ENCODE measurements around the gene DAND5.
"Not testable (repeated sequence)": the region's sequence is repeated elsewhere in the genome, so short reads cannot be mapped to it uniquely, and the experiment has no call there.

GRCh38 chr19:12976109-12976508 lies 6.7 kb downstream of the DAND5 start:
- TF ChIP-seq, protein P1, sequence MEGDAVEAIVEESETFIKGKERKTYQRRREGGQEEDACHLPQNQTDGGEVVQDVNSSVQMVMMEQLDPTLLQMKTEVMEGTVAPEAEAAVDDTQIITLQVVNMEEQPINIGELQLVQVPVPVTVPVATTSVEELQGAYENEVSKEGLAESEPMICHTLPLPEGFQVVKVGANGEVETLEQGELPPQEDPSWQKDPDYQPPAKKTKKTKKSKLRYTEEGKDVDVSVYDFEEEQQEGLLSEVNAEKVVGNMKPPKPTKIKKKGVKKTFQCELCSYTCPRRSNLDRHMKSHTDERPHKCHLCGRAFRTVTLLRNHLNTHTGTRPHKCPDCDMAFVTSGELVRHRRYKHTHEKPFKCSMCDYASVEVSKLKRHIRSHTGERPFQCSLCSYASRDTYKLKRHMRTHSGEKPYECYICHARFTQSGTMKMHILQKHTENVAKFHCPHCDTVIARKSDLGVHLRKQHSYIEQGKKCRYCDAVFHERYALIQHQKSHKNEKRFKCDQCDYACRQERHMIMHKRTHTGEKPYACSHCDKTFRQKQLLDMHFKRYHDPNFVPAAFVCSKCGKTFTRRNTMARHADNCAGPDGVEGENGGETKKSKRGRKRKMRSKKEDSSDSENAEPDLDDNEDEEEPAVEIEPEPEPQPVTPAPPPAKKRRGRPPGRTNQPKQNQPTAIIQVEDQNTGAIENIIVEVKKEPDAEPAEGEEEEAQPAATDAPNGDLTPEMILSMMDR (optimal IDR thresholded peaks at IDR 0.05 in 1 of 3, IDR thresholded peaks at IDR 0.05 in 1 of 3, conservative IDR thresholded peaks at IDR 0.05 in 1 of 3; ENCODE audit: extremely low read depth in 1 of 3, insufficient read depth in 2 of 3, low read length in 3 of 3): not testable (repeated sequence)
- TF ChIP-seq EZH2 (IDR thresholded peaks at IDR 0.05; ENCODE audit: low read length): not testable (repeated sequence)
